ENCODE measurements around the gene LSM2.

Gene LSM2

GRCh38 chr6:31836047-31836473 lies 29.3 kb upstream of the LSM2 start:
- H3K4me3 ChIP-seq (ENCODE audit: low read depth, low read length) = peak overlapping the region; percentile 62
- H2BK12ac ChIP-seq (ENCODE audit: low read length) = no peak overlapping the region
- H2BK120ac ChIP-seq (ENCODE audit: insufficient read depth, low read length, poor library complexity) = no peak overlapping the region
- H2AFZ ChIP-seq (ENCODE audit: insufficient read depth, low read length, poor library complexity) = no peak overlapping the region
- peak overlapping the region; percentile 51 for H3K18ac ChIP-seq (ENCODE audit: low read length)
- peaks cover 12 to 18% of the 10 kb centered on the region in 2 experiments for H3K4me1 ChIP-seq (ENCODE audit: control insufficient read depth in 1 of 2, insufficient read depth in 2 of 2, low read length in 2 of 2)
- H3K36me3 ChIP-seq (ENCODE audit: control insufficient read depth in 1 of 2, insufficient read depth in 2 of 2, low read length in 2 of 2) = peaks cover 34 to 46% of the 10 kb centered on the region in 2 experiments
- H3K23ac ChIP-seq (ENCODE audit: low read length) = no peak overlapping the region
- no peaks in the 10 kb centered on the region for H3K27me3 ChIP-seq (ENCODE audit: insufficient read depth, low read length)
- no peak for DNase-seq
- peak overlapping the region; percentile 93 for H3K4me2 ChIP-seq (ENCODE audit: low read length)
- H4K8ac ChIP-seq (ENCODE audit: low read depth, low read length) = no peak overlapping the region
- peak overlapping the region; percentile 37 for H3K27ac ChIP-seq (ENCODE audit: low read depth, low read length)
- H3K79me2 ChIP-seq (ENCODE audit: control insufficient read depth, insufficient read depth, low read length, poor library complexity) = peaks cover 19% of the 10 kb centered on the region
- H4K12ac ChIP-seq (ENCODE audit: low read depth, low read length) = no peak overlapping the region
- peak overlapping the region; percentile 98 for H3K4ac ChIP-seq (ENCODE audit: low read depth, low read length)
- no peak overlapping the region for H2AK5ac ChIP-seq (ENCODE audit: low read length)
- H3K79me1 ChIP-seq (ENCODE audit: low read length) = peaks cover 16% of the 10 kb centered on the region
- no peaks in the 10 kb centered on the region for H3K9me3 ChIP-seq (ENCODE audit: insufficient read depth, low read depth, low read length)
- no peak overlapping the region for H4K91ac ChIP-seq (ENCODE audit: low read depth, low read length)
- peak overlapping the region; percentile 33 for H3K9ac ChIP-seq (ENCODE audit: low read length)
- WGBS (ENCODE audit: extremely low coverage, insufficient coverage, insufficient read length) = no CpG with 5 or more reads among the region's 14 CpGs
- peak overlapping the region; percentile 14 for H3K14ac ChIP-seq (ENCODE audit: low read length)
- H2BK5ac ChIP-seq (ENCODE audit: low read depth, low read length, poor library complexity) = peak overlapping the region; percentile 12

DNA sequence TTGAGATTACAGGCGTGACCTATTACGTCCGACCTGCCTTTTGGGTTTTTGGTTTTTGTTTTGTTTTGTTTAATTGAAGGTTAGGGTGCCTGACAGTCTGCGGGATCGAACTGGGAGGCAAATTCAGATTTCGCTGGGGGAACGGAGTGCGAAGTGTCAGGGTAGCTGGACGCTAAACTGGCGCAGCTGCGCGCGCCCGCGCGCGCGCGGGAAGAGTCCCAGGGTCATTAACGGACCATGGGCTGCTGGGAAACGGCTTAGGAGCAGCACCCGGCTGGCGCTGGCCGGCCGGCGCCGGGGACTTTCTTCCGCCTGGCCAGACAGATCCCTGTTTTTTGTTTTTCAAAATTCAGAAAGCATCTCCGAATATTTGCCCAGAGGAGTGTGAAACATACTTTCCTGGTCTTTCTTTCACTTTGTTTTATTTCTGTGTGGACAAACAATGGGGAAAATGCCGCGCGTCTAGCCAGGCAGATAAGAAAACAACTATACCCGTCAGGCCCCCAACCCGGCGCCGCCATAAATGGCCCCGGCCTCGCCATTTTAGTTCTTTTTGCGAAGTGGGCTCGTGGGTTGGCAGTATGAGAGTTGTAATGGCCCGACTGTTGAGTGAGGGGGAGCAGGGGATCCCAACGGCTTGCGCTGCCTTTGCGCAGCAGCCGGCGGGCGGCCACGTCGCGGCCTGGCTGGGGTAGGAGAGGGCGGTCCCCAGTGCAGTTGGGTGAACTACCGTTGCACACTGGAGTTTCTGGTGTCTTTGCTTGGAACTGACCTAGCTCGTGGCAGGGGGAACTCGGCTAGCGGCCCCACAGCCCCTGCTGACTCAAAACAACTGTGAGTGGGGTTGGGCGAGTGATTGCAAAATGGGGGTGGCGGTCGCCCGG lies 27.8 kb upstream of the LSM2 start:
- H4K8ac ChIP-seq (ENCODE audit: low read depth, low read length) = peak overlapping the region; percentile 91
- no CpG with 5 or more reads among the region's 59 CpGs for WGBS (ENCODE audit: extremely low coverage, insufficient coverage, insufficient read length)

DNA sequence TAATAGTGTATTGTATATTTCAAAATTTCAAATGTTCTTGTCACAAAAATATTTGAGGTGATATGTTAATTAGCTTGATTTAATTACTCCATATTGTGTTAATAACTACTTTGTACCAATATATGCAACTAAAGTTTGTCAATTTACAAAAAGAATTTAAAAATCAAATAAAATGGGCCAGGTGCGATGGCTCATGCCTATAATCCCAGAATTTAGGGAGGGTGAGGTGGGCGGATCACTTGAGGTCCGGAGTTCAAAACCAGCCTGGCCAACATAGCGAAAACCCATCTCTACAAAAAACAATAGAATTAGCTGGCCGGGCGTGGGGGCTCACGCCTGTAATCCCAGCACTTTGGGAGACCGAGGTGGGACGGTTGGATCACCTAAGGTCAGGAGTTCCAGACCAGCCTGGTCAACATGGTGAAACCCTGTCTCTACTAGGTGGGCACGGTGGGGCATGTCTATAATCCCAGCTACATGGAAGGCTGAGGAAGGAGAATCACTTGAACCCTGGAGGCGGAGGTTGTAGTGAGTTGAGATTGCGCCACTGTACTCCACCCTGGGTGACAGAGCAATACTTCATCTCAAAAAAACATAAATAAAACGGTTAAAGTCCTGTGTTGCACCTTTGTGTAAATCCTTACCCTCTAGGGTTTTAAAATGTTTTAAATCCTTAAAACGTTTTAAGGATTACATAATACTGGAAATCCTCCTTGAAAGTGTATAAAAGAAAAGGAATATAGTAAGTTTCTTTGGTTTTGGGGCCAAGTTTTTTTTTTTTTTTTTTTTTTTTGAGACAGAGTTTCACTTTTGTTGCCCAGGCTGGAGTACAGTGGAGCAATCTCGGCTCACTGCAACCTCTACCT lies 24.8 kb upstream of the LSM2 start:
- no peak overlapping the region for H2BK12ac ChIP-seq (ENCODE audit: low read length)
- DNase-seq = peak; percentile 34 to 71

More for the DNA sequence above, 27.8 kb upstream of the LSM2 start:
- Histone ChIP-seq H3K4me2 (ENCODE audit: low read length) (peak overlapping the region; percentile 93), H3K4ac (ENCODE audit: low read depth, low read length) (peak overlapping the region; percentile 99), H3K14ac (ENCODE audit: low read length) (peak overlapping the region; percentile 98), H2BK120ac (ENCODE audit: insufficient read depth, low read length, poor library complexity) (peak overlapping the region; percentile 65), H3K36me3 (ENCODE audit: control insufficient read depth in 1 of 2, insufficient read depth in 2 of 2, low read length in 2 of 2) (peaks cover 22 to 32% of the 10 kb centered on the region in 2 experiments), H3K4me3 (ENCODE audit: low read depth, low read length) (peak overlapping the region; percentile 100), H3K18ac (ENCODE audit: low read length) (peak overlapping the region; percentile 94), H3K4me1 (ENCODE audit: control insufficient read depth in 1 of 2, insufficient read depth in 2 of 2, low read length in 2 of 2) (peaks cover 17 to 22% of the 10 kb centered on the region in 2 experiments), H2AFZ (ENCODE audit: insufficient read depth, low read length, poor library complexity) (peak overlapping the region; percentile 85), H3K23ac (ENCODE audit: low read length) (no peak overlapping the region), H3K9ac (ENCODE audit: low read length) (peak overlapping the region; percentile 100), H2AK5ac (ENCODE audit: low read length) (peak overlapping the region; percentile 94), H3K79me1 (ENCODE audit: low read length) (peaks cover 17% of the 10 kb centered on the region), H3K79me2 (ENCODE audit: control insufficient read depth, insufficient read depth, low read length, poor library complexity) (peaks cover 24% of the 10 kb centered on the region), H4K12ac (ENCODE audit: low read depth, low read length) (peak overlapping the region; percentile 33), H2BK12ac (ENCODE audit: low read length) (peak overlapping the region; percentile 2), H3K27me3 (ENCODE audit: insufficient read depth, low read length) (no peaks in the 10 kb centered on the region), H3K9me3 (ENCODE audit: insufficient read depth, low read depth, low read length) (no peaks in the 10 kb centered on the region), H2BK5ac (ENCODE audit: low read depth, low read length, poor library complexity) (peak overlapping the region; percentile 85), H4K91ac (ENCODE audit: low read depth, low read length) (peak overlapping the region; percentile 87), H3K27ac (ENCODE audit: low read depth, low read length) (peak overlapping the region; percentile 86)
- peak; percentile 79 to 89 for DNase-seq

GRCh38 chr6:31830886-31831335 lies 24.1 kb upstream of the LSM2 start:
- H3K4me2 ChIP-seq (ENCODE audit: low read length) = peak overlapping the region; percentile 67
- H4K8ac ChIP-seq (ENCODE audit: low read depth, low read length) = peak overlapping the region; percentile 11
- peak in 1 of 2 donors; percentile 42 for DNase-seq
- no peak overlapping the region for H2BK12ac ChIP-seq (ENCODE audit: low read length)
- WGBS (ENCODE audit: extremely low coverage, insufficient coverage, insufficient read length) = no CpG with 5 or more reads among the region's 6 CpGs
- no peak overlapping the region for H3K9ac ChIP-seq (ENCODE audit: low read length)
- H2AK5ac ChIP-seq (ENCODE audit: low read length) = peak overlapping the region; percentile 41
- H2AFZ ChIP-seq (ENCODE audit: insufficient read depth, low read length, poor library complexity) = no peak overlapping the region
- H3K23ac ChIP-seq (ENCODE audit: low read length) = no peak overlapping the region
- H3K9me3 ChIP-seq (ENCODE audit: insufficient read depth, low read depth, low read length) = no peaks in the 10 kb centered on the region
- peak overlapping the region; percentile 31 for H2BK120ac ChIP-seq (ENCODE audit: insufficient read depth, low read length, poor library complexity)
- no peak overlapping the region for H3K18ac ChIP-seq (ENCODE audit: low read length)
- peaks cover 10 to 13% of the 10 kb centered on the region in 2 experiments for H3K4me1 ChIP-seq (ENCODE audit: control insufficient read depth in 1 of 2, insufficient read depth in 2 of 2, low read length in 2 of 2)
- peaks cover under 1% of the 10 kb centered on the region in 2 experiments for H3K36me3 ChIP-seq (ENCODE audit: control insufficient read depth in 1 of 2, insufficient read depth in 2 of 2, low read length in 2 of 2)
- no peak overlapping the region for H3K27ac ChIP-seq (ENCODE audit: low read depth, low read length)
- no peak overlapping the region for H4K91ac ChIP-seq (ENCODE audit: low read depth, low read length)
- H3K4me3 ChIP-seq (ENCODE audit: low read depth, low read length) = no peak overlapping the region
- no peak overlapping the region for H2BK5ac ChIP-seq (ENCODE audit: low read depth, low read length, poor library complexity)
- no peak overlapping the region for H4K12ac ChIP-seq (ENCODE audit: low read depth, low read length)
- peaks cover 21% of the 10 kb centered on the region for H3K79me1 ChIP-seq (ENCODE audit: low read length)
- no peaks in the 10 kb centered on the region for H3K27me3 ChIP-seq (ENCODE audit: insufficient read depth, low read length)
- no peak overlapping the region for H3K14ac ChIP-seq (ENCODE audit: low read length)
- peaks cover 16% of the 10 kb centered on the region for H3K79me2 ChIP-seq (ENCODE audit: control insufficient read depth, insufficient read depth, low read length, poor library complexity)
- H3K4ac ChIP-seq (ENCODE audit: low read depth, low read length) = peak overlapping the region; percentile 68

More for the DNA sequence above, 24.8 kb upstream of the LSM2 start:
- H3K79me1 ChIP-seq (ENCODE audit: low read length) = peaks cover 20% of the 10 kb centered on the region
- H2AFZ ChIP-seq (ENCODE audit: insufficient read depth, low read length, poor library complexity) = no peak overlapping the region
- H3K4me2 ChIP-seq (ENCODE audit: low read length) = no peak overlapping the region
- H3K18ac ChIP-seq (ENCODE audit: low read length) = no peak overlapping the region
- H3K79me2 ChIP-seq (ENCODE audit: control insufficient read depth, insufficient read depth, low read length, poor library complexity) = peaks cover 22% of the 10 kb centered on the region
- H3K9ac ChIP-seq (ENCODE audit: low read length) = no peak overlapping the region
- no peak overlapping the region for H4K8ac ChIP-seq (ENCODE audit: low read depth, low read length)
- H3K9me3 ChIP-seq (ENCODE audit: insufficient read depth, low read depth, low read length) = no peaks in the 10 kb centered on the region
- no peak overlapping the region for H4K12ac ChIP-seq (ENCODE audit: low read depth, low read length)
- H2AK5ac ChIP-seq (ENCODE audit: low read length) = no peak overlapping the region
- peaks cover 5% of the 10 kb centered on the region in 2 experiments for H3K36me3 ChIP-seq (ENCODE audit: control insufficient read depth in 1 of 2, insufficient read depth in 2 of 2, low read length in 2 of 2)
- no peak overlapping the region for H3K27ac ChIP-seq (ENCODE audit: low read depth, low read length)
- no peak overlapping the region for H3K4me3 ChIP-seq (ENCODE audit: low read depth, low read length)
- H4K91ac ChIP-seq (ENCODE audit: low read depth, low read length) = no peak overlapping the region
- no CpG with 5 or more reads among the region's 15 CpGs for WGBS (ENCODE audit: extremely low coverage, insufficient coverage, insufficient read length)
- H3K4ac ChIP-seq (ENCODE audit: low read depth, low read length) = peak overlapping the region; percentile 66
- H3K4me1 ChIP-seq (ENCODE audit: control insufficient read depth in 1 of 2, insufficient read depth in 2 of 2, low read length in 2 of 2) = peaks cover 10 to 14% of the 10 kb centered on the region in 2 experiments
- no peak overlapping the region for H2BK120ac ChIP-seq (ENCODE audit: insufficient read depth, low read length, poor library complexity)
- no peak overlapping the region for H3K14ac ChIP-seq (ENCODE audit: low read length)
- H3K23ac ChIP-seq (ENCODE audit: low read length) = no peak overlapping the region
- no peaks in the 10 kb centered on the region for H3K27me3 ChIP-seq (ENCODE audit: insufficient read depth, low read length)
- no peak overlapping the region for H2BK5ac ChIP-seq (ENCODE audit: low read depth, low read length, poor library complexity)
